ENCODE results near the gene MAD1L1. TPM values are rescaled to one million over a fixed set of nuclear protein-coding genes. Genes with fewer than 3 reads are reported as not detected.
A peak's percentile ranks its signal among the peaks of the same experiment; 100 is the strongest.

Gene MAD1L1
- total and polyA plus RNA-seq, 2 of the 8 experiments (the other 6 are each of a cell fraction or from before 2014, with no cell fraction given) = 40.4 to 44.6 TPM

- H2BK15ac ChIP-seq (ENCODE audit: low read length) = no peak overlapping the region
- no peak overlapping the region; the same call in 1 of the 2 replicates for H2BK5ac ChIP-seq (ENCODE audit: low read depth, low read length)
- no peaks in the 10 kb centered on the region for H3K9me3 ChIP-seq (ENCODE audit: insufficient read depth in 2 of 2, low read depth in 1 of 2, low read length in 1 of 2)
- no peaks in the 10 kb centered on the region for H3K27me3 ChIP-seq (replicated peaks in 1 of 4; ENCODE audit: control insufficient read depth in 3 of 4, extremely low read depth in 1 of 4, insufficient read depth in 3 of 4, low read length in 3 of 4)
- H3K56ac ChIP-seq (replicated peaks; ENCODE audit: insufficient read length, low read depth, low read length) = no peak overlapping the region
- H4K91ac ChIP-seq (replicated peaks; ENCODE audit: insufficient read length, low read length) = no peak overlapping the region
- H3K23ac ChIP-seq (ENCODE audit: insufficient read length) = no peak overlapping the region
- H3K18ac ChIP-seq (ENCODE audit: extremely low read depth, low read length) = peak overlapping the region; percentile 19; the same call in 1 of the 2 replicates
- ChIA-PET POLR2A (ENCODE audit: partially characterized antibody) (no interaction called here), CTCF (ENCODE audit: partially characterized antibody) (no interaction called here)
- DNase-seq (ENCODE audit: low read depth in 1 of 2, low spot score in 2 of 2) (no peak), FAIRE-seq (no peak)
- no peaks in the 10 kb centered on the region; a peak in 1 of 8 replicates for H3K36me3 ChIP-seq (ENCODE audit: control insufficient read depth in 2 of 4, insufficient read depth in 4 of 4, low read length in 3 of 4)
- H2BK12ac ChIP-seq (ENCODE audit: low read depth, low read length) = no peak overlapping the region
- H3K23me2 ChIP-seq (ENCODE audit: low read depth, low read length) = no peaks in the 10 kb centered on the region
- no peak overlapping the region for H3K4ac ChIP-seq (replicated peaks; ENCODE audit: insufficient read length, low read depth, low read length)
- H3K79me1 ChIP-seq (ENCODE audit: low read depth, low read length) = peaks cover 3% of the 10 kb centered on the region; the same call in 1 of the 2 replicates
- no peak overlapping the region for H2BK120ac ChIP-seq (replicated peaks; ENCODE audit: low read depth, low read length)
- peaks cover 0 to 16% (median 8%) of the 10 kb centered on the region in 4 experiments; a peak in 6 of 7 replicates for H3K4me1 ChIP-seq (replicated peaks in 1 of 4; ENCODE audit: control insufficient read depth in 3 of 4, insufficient read depth in 4 of 4, low read length in 3 of 4)
- no peak overlapping the region for H4K8ac ChIP-seq (ENCODE audit: extremely low read depth, insufficient read depth, low read length)
- 97% methylated on average over 26 of the region's 27 CpGs; no CpG with 5 or more reads in 1 of the 2 experiments for WGBS, 2 experiments (ENCODE audit: extremely low coverage in 1 of 2, insufficient coverage in 1 of 2, insufficient read length in 1 of 2, insufficient replicate concordance in 2 of 2, low coverage in 1 of 2, low lambda C conversion rate in 2 of 2, missing lambda C conversion rate in 1 of 2)
- peaks cover 0 to 2% of the 10 kb centered on the region in 2 experiments for H4K20me1 ChIP-seq (replicated peaks in 1 of 2; ENCODE audit: control insufficient read depth in 1 of 2, insufficient read depth in 2 of 2, low read length in 2 of 2)
- H3K79me2 ChIP-seq (ENCODE audit: control insufficient read depth in 1 of 2, insufficient read depth in 2 of 2, low read length in 2 of 2) = 0 out of 4 replicates have a peak, but pooled peaks cover 0 to 2% of the 10 kb centered on the region in 2 experiments
- H3K14ac ChIP-seq (ENCODE audit: insufficient read length) = no peak overlapping the region
- no peak overlapping the region for H3K4me3 ChIP-seq (ENCODE audit: extremely low read depth in 1 of 4, insufficient read depth in 2 of 4, low read depth in 3 of 4, low read length in 4 of 4)
- H3K9ac ChIP-seq (replicated peaks in 1 of 4; ENCODE audit: extremely low read depth in 1 of 4, low read depth in 3 of 4, low read length in 3 of 4) = no peak overlapping the region
- H3K4me2 ChIP-seq (ENCODE audit: insufficient read depth in 1 of 2, low read depth in 2 of 2, low read length in 2 of 2) = no peak overlapping the region
- no peak overlapping the region for H2AFZ ChIP-seq (ENCODE audit: low read length)
- no peak overlapping the region for H2AK5ac ChIP-seq (ENCODE audit: low read depth, low read length)
- H4K5ac ChIP-seq (ENCODE audit: insufficient read length, low read depth, low read length) = no peak overlapping the region
- no peak overlapping the region for H3K27ac ChIP-seq (ENCODE audit: low read depth, low read length)
- H2BK20ac ChIP-seq (ENCODE audit: low read length) = no peak overlapping the region
- TF ChIP-seq SAP30 (IDR thresholded peaks at IDR 0.05; ENCODE audit: insufficient read depth, insufficient replicate concordance, low read length) = no peak
- no peak for TF ChIP-seq POU5F1 (IDR thresholded peaks at IDR 0.05; ENCODE audit: low read depth, low read length)
- no peak for TF ChIP-seq ZNF274 (IDR thresholded peaks at IDR 0.05; ENCODE audit: borderline replicate concordance, extremely low read depth, low read length)
- TF ChIP-seq JUN (IDR thresholded peaks at IDR 0.05; ENCODE audit: low read depth, low read length) = no peak
- no peak for TF ChIP-seq NANOG (IDR thresholded peaks at IDR 0.05; ENCODE audit: insufficient read depth, low read depth, low read length, poor library complexity, severe bottlenecking)
- TF ChIP-seq EGR1 (IDR thresholded peaks at IDR 0.05; ENCODE audit: borderline replicate concordance, low read depth, low read length) = no peak
- TF ChIP-seq CEBPB (IDR thresholded peaks at IDR 0.05; ENCODE audit: low read depth, low read length) = no peak
- TF ChIP-seq TCF12 (IDR thresholded peaks at IDR 0.05; ENCODE audit: low read depth, low read length) = no peak
- TF ChIP-seq USF2 (IDR thresholded peaks at IDR 0.05; ENCODE audit: low read length) = no peak
- no peak for TF ChIP-seq POLR2A (IDR thresholded peaks at IDR 0.05; ENCODE audit: control extremely low read depth in 1 of 2, low read depth in 2 of 2, low read length in 2 of 2)
- TF ChIP-seq MAX (IDR thresholded peaks at IDR 0.05) = no peak
- no peak for TF ChIP-seq HDAC2 (IDR thresholded peaks at IDR 0.05; ENCODE audit: borderline replicate concordance in 1 of 2, low read depth in 2 of 2, low read length in 2 of 2)
These were observed 285.8 kb downstream of the MAD1L1 start for GRCh38 chr7:1946773-1947450.
